K562 (cell line): ENCODE measurements around the gene TAF8. TPM values are rescaled to one million over a fixed set of nuclear protein-coding genes. Genes with fewer than 3 reads are reported as not detected.
A peak's percentile ranks its signal among the peaks of the same experiment; 100 is the strongest.

Experiments used
- ADNP ChIP-seq: fragments of 200-800 bp; sonication (Bioruptor generic); IDR thresholded peaks from 2 replicates; pipeline ENCODE4 v1.6.1; 2016; ENCODE audit warnings: missing genetic modification characterization, missing compliant biosample characterization
- ARID3A ChIP-seq: IDR thresholded peaks from 2 replicates; pipeline ENCODE4 v1.6.1; 2012; ENCODE audit warnings: low read depth, low read length, improper control_type of control experiment, borderline replicate concordance
- C11orf30 ChIP-seq: fragments of 450-650 bp; IDR thresholded peaks from 2 replicates; pipeline ENCODE4 v1.6.1; 2016; ENCODE audit warnings: low read depth, mild to moderate bottlenecking
- CREB1 ChIP-seq, 2 experiments: sonication (generic) in 1 of 2; formaldehyde crosslinking in 1 of 2; IDR thresholded peaks; 2 replicates each; pipeline versions ENCODE4 v1.6.1 to v1.8.0; 2012 to 2022; ENCODE audit warnings: inconsistent platforms in 1 of 2, mild to moderate bottlenecking in 1 of 2, missing genetic modification reagents in 1 of 2, moderate library complexity in 1 of 2
- ETV1 ChIP-seq: fragments of 450-650 bp; conservative IDR thresholded peaks from 2 replicates; pipeline ENCODE4 v1.6.1; 2016; ENCODE audit warnings: missing genetic modification characterization, control low read depth, low read depth, missing compliant biosample characterization
- FUS ChIP-seq: fragments of 200-400 bp; formaldehyde crosslinking; optimal IDR thresholded peaks from 2 replicates; pipeline ENCODE3; 2017; ENCODE audit warnings: low read depth, low read length
- MEIS2 ChIP-seq: fragments of 450-650 bp; IDR thresholded peaks from 2 replicates; pipeline ENCODE4 v1.6.1; 2014; ENCODE audit warnings: mild to moderate bottlenecking; ENCODE audit not compliant: partially characterized antibody
- NCOA1 ChIP-seq: fragments of 450-650 bp; IDR thresholded peaks from 2 replicates; pipeline ENCODE4 v1.6.1; 2016; ENCODE audit warnings: low read depth
- NFXL1 ChIP-seq: fragments of 450-650 bp; formaldehyde crosslinking; IDR thresholded peaks from 2 replicates; pipeline ENCODE4 v1.4.0; 2021; ENCODE audit warnings: mild to moderate bottlenecking
- NR0B1 ChIP-seq: fragments of 450-650 bp; IDR thresholded peaks from one replicate; pipeline ENCODE4 v1.6.1; 2018; ENCODE audit warnings: mild to moderate bottlenecking, moderate library complexity; ENCODE audit not compliant: partially characterized antibody
- RERE ChIP-seq: sonication (generic); formaldehyde crosslinking; IDR thresholded peaks from 2 replicates; pipeline ENCODE4 v1.8.0; 2023; ENCODE audit warnings: missing genetic modification reagents, mild to moderate bottlenecking, borderline replicate concordance
- THRB ChIP-seq: fragments of 450-650 bp; formaldehyde crosslinking; conservative IDR thresholded peaks from 2 replicates; pipeline ENCODE4 v1.4.0; 2022; ENCODE audit warnings: mild to moderate bottlenecking, missing genetic modification characterization
- ZNF140 ChIP-seq: fragments of 250-450 bp; sonication (Bioruptor Pico); IDR thresholded peaks from 2 replicates; pipeline ENCODE4 v1.8.0; 2021; ENCODE audit warnings: moderate library complexity, mild to moderate bottlenecking, inconsistent platforms
- ZNF57 ChIP-seq: fragments of 450-650 bp; formaldehyde crosslinking; IDR thresholded peaks from 2 replicates; pipeline ENCODE4 v1.4.0; 2020; ENCODE audit warnings: mild to moderate bottlenecking, moderate library complexity
- ZNF586 ChIP-seq: fragments of 450-650 bp; formaldehyde crosslinking; conservative IDR thresholded peaks from 2 replicates; pipeline ENCODE4 v1.4.0; 2020; ENCODE audit warnings: mild to moderate bottlenecking, moderate library complexity
- polyA plus RNA-seq, 8 experiments: library from polyadenylated mRNA; depleted of rRNA in 4 of 8; stranded (reverse) in 5 of 8; unstranded in 3 of 8; fragments of >200 nt; fragmentation: Nextera tagmentation in 2 of 8; fragmentation: Illumina TruSeq in 1 of 8; extraction: Ambion mirVana in 2 of 8; extraction: Trizol in 1 of 8; gene quantifications; 2 replicates each; pipeline versions ENCODE4 v1.2.1 to v1.2.3, GENCODE V29; 2011 to 2014; ENCODE audit warnings: inconsistent platforms in 1 of 8, missing spikeins in 1 of 8
- total RNA-seq, 7 experiments: library from RNA; depleted of rRNA in 6 of 7; stranded (reverse); fragments of >200 nt in 6 of 7; fragmentation: Illumina TruSeq in 2 of 7; extraction: Trizol in 2 of 7; gene quantifications; 2 replicates each; pipeline versions ENCODE4 v1.2.1 to v1.2.3, GENCODE V29; 2011 to 2021; ENCODE audit warnings: low replicate concordance in 1 of 7

Gene TAF8
- total and polyA plus RNA-seq, 9 of the 15 experiments (the other 6 are each of a cell fraction or from before 2014, with no cell fraction given), result 29.4 to 84.0 (median 52.6) TPM

- no peak for TF ChIP-seq NR0B1
- peak; percentile 8 for TF ChIP-seq MEIS2
- 0 out of 2 replicates have a peak, but pooled peaks have one; percentile 33 for TF ChIP-seq NCOA1
- no peak for TF ChIP-seq ADNP (tag)
- 0 out of 2 replicates have a peak, but pooled peaks have one; percentile 16 for TF ChIP-seq CREB1 (IDR thresholded peaks at IDR 0.05)
- TF ChIP-seq CREB1 (CRISPR knock-in tag; IDR thresholded peaks at IDR 0.05), result no peak
- TF ChIP-seq ZNF140 (CRISPR knock-in tag), result no peak
- no peak for TF ChIP-seq ZNF586 (CRISPR knock-in tag)
- TF ChIP-seq RERE, result no peak
- TF ChIP-seq C11orf30, result no peak
- 0 out of 2 replicates have a peak, but pooled peaks have one; percentile 10 for TF ChIP-seq ARID3A
- TF ChIP-seq ZNF57 (CRISPR knock-in tag), result no peak
- 0 out of 2 replicates have a peak, but pooled peaks have one; percentile 62 for TF ChIP-seq NFXL1 (CRISPR knock-in tag)
- peak; percentile 57; the same call in 1 of the 2 replicates for TF ChIP-seq ETV1
- no peak for TF ChIP-seq FUS
- no peak for TF ChIP-seq THRB
Measured at GRCh38 chr6:42030585-42031506, 19.5 kb upstream of the TAF8 start (continued).
